Brain microvascular endothelial cell (primary cell): ENCODE measurements around the gene COL23A1.

Source experiments
- DNase-seq: peaks from one replicate; pipeline ENCODE4 v3.0.0-alpha.2; 2020
- H3K27ac ChIP-seq: fragments of 250-450 bp; sonication (Bioruptor Pico); 2 replicates; pipeline ENCODE4 v1.5.1; 2020; ENCODE audit warnings: mild to moderate bottlenecking, moderate library complexity
- H3K27me3 ChIP-seq: fragments of 250-450 bp; sonication (Bioruptor Pico); replicated peaks from 2 replicates; pipeline ENCODE4 v1.5.1; 2020; ENCODE audit warnings: mild to moderate bottlenecking
- H3K36me3 ChIP-seq: fragments of 250-450 bp; sonication (Bioruptor Pico); replicated peaks from 2 replicates; pipeline ENCODE4 v1.5.1; 2020; ENCODE audit warnings: mild to moderate bottlenecking
- H3K4me3 ChIP-seq: 2 replicates; pipeline ENCODE4 v1.5.1; 2011; ENCODE audit warnings: low read depth, mild to moderate bottlenecking, control low read depth, low read length, moderate library complexity
- in situ Hi-C: cut with HindIII; loops from 2 replicates; pipeline ENCODE4 v1.10.0; 2017; ENCODE audit warnings: low sequenced_read_pairs, low pct_ligation_motif_present
- TF ChIP-seq, protein P1 (sequence below): IDR thresholded peaks from 2 replicates; pipeline ENCODE4 v1.5.1; 2011; ENCODE audit warnings: low read depth, mild to moderate bottlenecking, moderate library complexity, low read length, control low read depth, inconsistent platforms; ENCODE audit errors: missing control alignments

Gene COL23A1

DNA sequence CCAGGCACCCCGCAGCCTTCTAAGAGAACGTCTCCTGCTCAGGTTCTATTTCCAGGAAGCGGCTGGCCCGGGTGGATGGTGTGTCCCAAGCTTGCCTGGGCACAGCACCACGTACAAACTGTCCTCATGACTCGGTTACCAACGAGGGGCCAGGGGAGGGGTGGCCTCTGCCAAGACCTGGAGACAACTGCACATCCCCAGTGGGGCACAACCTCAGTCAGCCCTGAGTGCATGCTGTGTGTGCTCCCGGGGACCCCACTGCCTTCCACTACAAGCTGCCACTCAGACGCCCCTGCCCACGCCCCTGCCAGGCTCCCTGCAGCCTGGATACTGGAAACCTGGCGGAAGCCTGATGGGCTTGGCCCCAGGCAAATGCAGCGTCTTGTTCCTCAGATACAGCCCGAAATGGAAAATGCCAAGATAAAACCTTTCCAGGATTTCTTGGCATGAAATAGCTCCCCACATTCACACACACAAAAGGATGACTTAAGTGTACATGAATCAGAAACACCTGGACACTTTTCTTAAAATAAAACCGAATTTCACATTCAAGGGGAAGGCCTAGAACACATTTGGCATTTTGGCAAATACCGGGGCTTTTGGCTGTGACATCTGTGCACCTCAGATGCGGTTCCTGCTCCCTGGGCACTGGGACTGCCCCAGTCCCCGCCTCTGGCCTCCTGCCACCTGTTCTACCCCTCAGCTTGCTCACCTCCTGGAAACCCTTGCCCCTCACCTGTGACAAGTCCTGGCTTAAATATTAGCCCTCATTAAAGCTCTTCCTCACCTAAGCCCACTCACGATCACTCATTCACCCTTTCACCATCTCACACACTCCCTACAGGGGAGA lies 62.5 kb downstream of the COL23A1 start:
- in situ Hi-C loops, result no loop called here
- Histone ChIP-seq H3K36me3 (no peaks in the 10 kb centered on the region), H3K27me3 (no peaks in the 10 kb centered on the region), H3K27ac (no peak overlapping the region), H3K4me3 (no peak overlapping the region)
- TF ChIP-seq, protein P1, sequence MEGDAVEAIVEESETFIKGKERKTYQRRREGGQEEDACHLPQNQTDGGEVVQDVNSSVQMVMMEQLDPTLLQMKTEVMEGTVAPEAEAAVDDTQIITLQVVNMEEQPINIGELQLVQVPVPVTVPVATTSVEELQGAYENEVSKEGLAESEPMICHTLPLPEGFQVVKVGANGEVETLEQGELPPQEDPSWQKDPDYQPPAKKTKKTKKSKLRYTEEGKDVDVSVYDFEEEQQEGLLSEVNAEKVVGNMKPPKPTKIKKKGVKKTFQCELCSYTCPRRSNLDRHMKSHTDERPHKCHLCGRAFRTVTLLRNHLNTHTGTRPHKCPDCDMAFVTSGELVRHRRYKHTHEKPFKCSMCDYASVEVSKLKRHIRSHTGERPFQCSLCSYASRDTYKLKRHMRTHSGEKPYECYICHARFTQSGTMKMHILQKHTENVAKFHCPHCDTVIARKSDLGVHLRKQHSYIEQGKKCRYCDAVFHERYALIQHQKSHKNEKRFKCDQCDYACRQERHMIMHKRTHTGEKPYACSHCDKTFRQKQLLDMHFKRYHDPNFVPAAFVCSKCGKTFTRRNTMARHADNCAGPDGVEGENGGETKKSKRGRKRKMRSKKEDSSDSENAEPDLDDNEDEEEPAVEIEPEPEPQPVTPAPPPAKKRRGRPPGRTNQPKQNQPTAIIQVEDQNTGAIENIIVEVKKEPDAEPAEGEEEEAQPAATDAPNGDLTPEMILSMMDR, result no peak
- DNase-seq, result no peak

GRCh38 chr5:178526773-178527457 lies 63.3 kb downstream of the COL23A1 start:
- in situ Hi-C loops, result no loop called here
- DNase-seq, result no peak
- no peak overlapping the region for H3K4me3 ChIP-seq
- no peak overlapping the region for H3K27ac ChIP-seq
- no peaks in the 10 kb centered on the region for H3K36me3 ChIP-seq
- TF ChIP-seq, protein P1, result no peak
- no peaks in the 10 kb centered on the region for H3K27me3 ChIP-seq

DNA sequence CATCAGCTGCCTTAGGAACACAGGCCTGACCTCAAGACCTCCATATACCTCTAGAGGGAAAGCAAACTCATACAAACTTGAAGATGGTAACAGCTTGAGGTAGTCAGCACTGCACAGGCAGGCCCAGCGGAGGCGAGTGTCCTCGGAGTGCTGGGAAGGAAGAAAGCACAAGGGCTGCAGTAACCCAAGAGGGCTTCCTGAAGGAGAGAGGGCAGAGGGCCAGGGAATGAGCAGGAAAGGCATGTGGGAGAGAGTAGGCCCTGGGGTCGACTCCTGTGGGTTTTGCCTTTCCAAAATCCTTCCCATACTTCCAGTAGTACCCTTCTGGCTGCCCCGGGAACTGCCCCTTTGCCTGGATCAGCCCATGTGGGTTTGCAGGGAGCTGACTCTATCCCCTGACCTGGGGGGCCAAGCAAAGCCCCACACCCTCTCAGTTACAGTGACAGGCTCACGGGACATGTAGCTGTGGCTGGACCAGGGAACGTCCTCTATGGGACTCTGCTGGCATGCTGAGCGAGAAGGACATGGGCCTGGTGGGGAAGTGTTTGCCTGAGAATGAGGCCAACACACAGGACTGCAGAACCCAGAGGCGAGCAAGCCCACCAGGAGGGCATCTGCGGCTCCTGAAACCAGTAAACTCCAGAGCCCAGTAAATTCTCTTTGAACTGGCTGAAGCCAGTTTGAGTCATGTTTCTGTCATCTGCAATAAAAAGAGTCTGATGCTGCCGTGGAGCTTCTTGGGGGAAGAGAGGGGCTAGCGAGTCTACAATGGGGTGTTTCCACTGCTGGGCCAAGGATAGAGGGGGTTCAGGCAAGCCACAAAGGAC lies 64.1 kb downstream of the COL23A1 start:
- no peaks in the 10 kb centered on the region for H3K27me3 ChIP-seq
- H3K36me3 ChIP-seq, result no peaks in the 10 kb centered on the region
- DNase-seq, result no peak
- in situ Hi-C loops, result no loop called here
- H3K4me3 ChIP-seq, result no peak overlapping the region
- TF ChIP-seq, protein P1, result no peak
- H3K27ac ChIP-seq, result no peak overlapping the region

- TF ChIP-seq, protein P1, result no peak
- DNase-seq, result no peak
- Histone ChIP-seq H3K27ac (no peak overlapping the region), H3K27me3 (no peaks in the 10 kb centered on the region), H3K36me3 (no peaks in the 10 kb centered on the region), H3K4me3 (no peak overlapping the region)
- in situ Hi-C loops, result no loop called here
Observed at GRCh38 chr5:178524093-178524882, 65.9 kb downstream of the COL23A1 start.

- H3K27ac ChIP-seq, result no peak overlapping the region
- DNase-seq, result no peak
- no peaks in the 10 kb centered on the region for H3K27me3 ChIP-seq
- in situ Hi-C loops, result no loop called here
- TF ChIP-seq, protein P1, result no peak
- no peak overlapping the region for H3K4me3 ChIP-seq
- H3K36me3 ChIP-seq, result no peaks in the 10 kb centered on the region
Observed at GRCh38 chr5:178522361-178522760, 67.8 kb downstream of the COL23A1 start.
